GM18505 (cell line): ENCODE measurements around the gene CAST.

ENCODE experiments used
- ATAC-seq: cut with Tn5 transposase; IDR thresholded peaks from one replicate; pipeline ENCODE4 v1.9.1; 2021; ENCODE audit not compliant: unreplicated experiment
- POLR2A ChIP-seq: IDR thresholded peaks from 4 replicates; pipeline ENCODE4 v1.6.1; 2011; ENCODE audit warnings: borderline replicate concordance; ENCODE audit not compliant: insufficient read depth, insufficient read length; ENCODE audit errors: extremely low read depth

The CAST gene

GRCh38 chr5:96716716-96717115, 54.5 kb downstream of the CAST start:
- no peak for TF ChIP-seq POLR2A
- no peak for ATAC-seq

GRCh38 chr5:96717874-96718273, 55.7 kb downstream of the CAST start:
- ATAC-seq, result no peak
- no peak for TF ChIP-seq POLR2A

GRCh38 chr5:96718635-96719077, 56.5 kb downstream of the CAST start:
- ATAC-seq, result no peak
- no peak for TF ChIP-seq POLR2A

GRCh38 chr5:96720408-96720807, 58.2 kb downstream of the CAST start:
- TF ChIP-seq POLR2A, result no peak
- ATAC-seq, result no peak

GRCh38 chr5:96721351-96721977, 59.3 kb downstream of the CAST start:
- no peak for TF ChIP-seq POLR2A
- ATAC-seq, result no peak

GRCh38 chr5:96725257-96725656, 63.1 kb downstream of the CAST start:
- TF ChIP-seq POLR2A, result no peak
- ATAC-seq, result no peak

GRCh38 chr5:96726802-96727201, 64.6 kb downstream of the CAST start:
- TF ChIP-seq POLR2A, result no peak
- ATAC-seq, result no peak

GRCh38 chr5:96729156-96729555, 67.0 kb downstream of the CAST start:
- no peak for ATAC-seq
- TF ChIP-seq POLR2A, result no peak

- no peak for ATAC-seq
Measured at GRCh38 chr5:96730586-96730985, 68.4 kb downstream of the CAST start.

GRCh38 chr5:96733771-96734500, 71.8 kb downstream of the CAST start:
- no peak for ATAC-seq

More at GRCh38 chr5:96730586-96730985, 68.4 kb downstream of the CAST start:
- no peak for TF ChIP-seq POLR2A

GRCh38 chr5:96734871-96735325, 72.7 kb downstream of the CAST start:
- no peak for TF ChIP-seq POLR2A
- ATAC-seq, result no peak

More at GRCh38 chr5:96733771-96734500, 71.8 kb downstream of the CAST start:
- TF ChIP-seq POLR2A, result no peak

GRCh38 chr5:96736937-96737336, 74.8 kb downstream of the CAST start:
- no peak for ATAC-seq
- TF ChIP-seq POLR2A, result no peak

GRCh38 chr5:96741106-96741505, 78.9 kb downstream of the CAST start:
- ATAC-seq, result no peak
- TF ChIP-seq POLR2A, result no peak

- no peak for TF ChIP-seq POLR2A
- no peak for ATAC-seq
Measured at GRCh38 chr5:96741891-96742309, 79.7 kb downstream of the CAST start.

- ATAC-seq, result no peak
Measured at GRCh38 chr5:96742538-96742937, 80.4 kb downstream of the CAST start.

More at GRCh38 chr5:96742538-96742937, 80.4 kb downstream of the CAST start:
- TF ChIP-seq POLR2A, result no peak
